GM12892 (cell line): ENCODE measurements around the gene EAF1.

Experiments
- POLR2A ChIP-seq: IDR thresholded peaks from 2 replicates; pipeline ENCODE4 v1.6.1; 2011; ENCODE audit warnings: low read depth, low read length, control low read depth
- POLR2AphosphoS5 ChIP-seq: IDR thresholded peaks from 2 replicates; pipeline ENCODE4 v1.6.1; 2011; ENCODE audit warnings: low read depth, low read length, control low read depth
- TAF1 ChIP-seq: IDR thresholded peaks from 2 replicates; pipeline ENCODE4 v1.6.1; 2011; ENCODE audit warnings: low read depth, mild to moderate bottlenecking, control low read depth, low read length, borderline replicate concordance

GRCh38 chr3:15486979-15487378 is 59.6 kb downstream of the EAF1 start:
- no peak for TF ChIP-seq POLR2A
- TF ChIP-seq TAF1 = no peak
- TF ChIP-seq POLR2AphosphoS5 = no peak
